H1 (cell line): ENCODE results near the gene SLC25A24. TPM values are rescaled to one million over a fixed set of nuclear protein-coding genes. Genes with fewer than 3 reads are reported as not detected.
"Not testable (repeated sequence)": the region's sequence is repeated elsewhere in the genome, so short reads cannot be mapped to it uniquely, and the experiment has no call there.

Experiments
- CTCF ChIA-PET: fragments of 300-600 bp; sonication (Branson Sonifier 250); formaldehyde crosslinking; loops from one replicate; lab custom pipeline; 2021; ENCODE audit not compliant: partially characterized antibody; lab: Charles Lee
- POLR2A ChIA-PET: fragments of 300-600 bp; sonication (Branson Sonifier 250); formaldehyde crosslinking; loops from one replicate; lab custom pipeline; 2021; ENCODE audit warnings: inconsistent platforms; ENCODE audit not compliant: partially characterized antibody; lab: Charles Lee
- DNase-seq, 2 experiments: peaks; one replicate each; pipeline versions ENCODE4 v3.0.0 to v3.0.0-alpha.2; 2010 to 2022; ENCODE audit warnings: low spot score in 2 of 2, low read depth in 1 of 2, mixed read lengths in 1 of 2
- FAIRE-seq: peaks from 2 replicates; lab custom pipeline; 2011; peaks lifted over from hg19 to GRCh38; lab: Jason Lieb, UNC
- H2AFZ ChIP-seq: 2 replicates; pipeline ENCODE4 v1.8.1; 2012; ENCODE audit warnings: low read length, inconsistent platforms
- H2AK5ac ChIP-seq: 2 replicates; pipeline ENCODE4 v1.6.1; 2013; ENCODE audit warnings: low read depth, low read length
- H2BK120ac ChIP-seq: replicated peaks from 2 replicates; pipeline ENCODE3; 2013; ENCODE audit warnings: low read depth, low read length, inconsistent platforms
- H2BK12ac ChIP-seq: 2 replicates; pipeline ENCODE4 v1.6.1; 2013; ENCODE audit warnings: low read depth, low read length
- H2BK15ac ChIP-seq: 2 replicates; pipeline ENCODE4 v1.6.1; 2013; ENCODE audit warnings: low read length
- H2BK20ac ChIP-seq: 2 replicates; pipeline ENCODE4 v1.6.1; 2013; ENCODE audit warnings: low read length
- H2BK5ac ChIP-seq: 2 replicates; pipeline ENCODE4 v1.6.1; 2013; ENCODE audit warnings: low read depth, low read length
- H3K14ac ChIP-seq: 2 replicates; pipeline ENCODE4 v1.6.1; 2013; ENCODE audit warnings: inconsistent platforms; ENCODE audit not compliant: insufficient read length
- H3K18ac ChIP-seq: 2 replicates; pipeline ENCODE4 v1.6.1; 2013; ENCODE audit warnings: low read length; ENCODE audit errors: extremely low read depth
- H3K23ac ChIP-seq: 2 replicates; pipeline ENCODE4 v1.6.1; 2013; ENCODE audit warnings: inconsistent platforms; ENCODE audit not compliant: insufficient read length
- H3K23me2 ChIP-seq: 2 replicates; pipeline ENCODE4 v1.6.1; 2013; ENCODE audit warnings: low read depth, low read length
- H3K27ac ChIP-seq: 2 replicates; pipeline ENCODE4 v1.6.1; 2011; ENCODE audit warnings: low read depth, low read length, inconsistent platforms
- H3K27me3 ChIP-seq, 4 experiments: replicated peaks in 1 of 4; 1 replicate in 1 of 4; 2 replicates in 3 of 4; pipeline versions ENCODE4 v1.6.1 to v1.8.1; 2011 to 2013; ENCODE audit warnings: low read length in 3 of 4, mild to moderate bottlenecking in 3 of 4, inconsistent platforms in 2 of 4, mixed read lengths in 2 of 4, moderate library complexity in 1 of 4; ENCODE audit not compliant: control insufficient read depth in 3 of 4, insufficient read depth in 3 of 4; ENCODE audit errors: extremely low read depth in 1 of 4
- H3K36me3 ChIP-seq, 4 experiments: 2 replicates each; pipeline versions ENCODE4 v1.6.1 to v1.8.1; 2011 to 2013; ENCODE audit warnings: mild to moderate bottlenecking in 4 of 4, low read length in 3 of 4, moderate library complexity in 2 of 4, control low read depth in 1 of 4, inconsistent platforms in 1 of 4; ENCODE audit not compliant: insufficient read depth in 4 of 4, control insufficient read depth in 2 of 4
- H3K4ac ChIP-seq: replicated peaks from 2 replicates; pipeline ENCODE3; 2013; ENCODE audit warnings: low read length, low read depth, mixed read lengths, inconsistent platforms; ENCODE audit not compliant: insufficient read length
- H3K4me1 ChIP-seq, 4 experiments: replicated peaks in 1 of 4; 1 replicate in 1 of 4; 2 replicates in 3 of 4; pipeline versions ENCODE4 v1.6.1 to v1.8.1; 2011 to 2013; ENCODE audit warnings: low read length in 3 of 4, inconsistent platforms in 2 of 4, mixed read lengths in 1 of 4; ENCODE audit not compliant: insufficient read depth in 4 of 4, control insufficient read depth in 3 of 4
- H3K4me2 ChIP-seq, 2 experiments: 2 replicates each; pipeline versions ENCODE4 v1.6.1 to v1.8.1; 2011 to 2013; ENCODE audit warnings: low read depth in 2 of 2, low read length in 2 of 2, control low read depth in 1 of 2, inconsistent platforms in 1 of 2, mild to moderate bottlenecking in 1 of 2; ENCODE audit not compliant: insufficient read depth in 1 of 2
- H3K4me3 ChIP-seq, 4 experiments: fragments of 200-600, 300-600 bp in 1 of 4; sonication (generic), shearing (Covaris generic), sonication (Bioruptor Twin) in 1 of 4; 2 replicates each; pipeline versions ENCODE4 v1.5.1 to v1.8.1; 2011 to 2016; ENCODE audit warnings: low read length in 4 of 4, low read depth in 3 of 4, control low read depth in 2 of 4, inconsistent platforms in 2 of 4, mild to moderate bottlenecking in 2 of 4, mixed read lengths in 1 of 4, moderate library complexity in 1 of 4; ENCODE audit not compliant: insufficient read depth in 2 of 4; ENCODE audit errors: extremely low read depth in 1 of 4
- H3K56ac ChIP-seq: replicated peaks from 2 replicates; pipeline ENCODE3; 2013; ENCODE audit warnings: low read depth, mild to moderate bottlenecking, mixed read lengths, low read length, inconsistent platforms; ENCODE audit not compliant: insufficient read length
- H3K79me1 ChIP-seq: 2 replicates; pipeline ENCODE4 v1.6.1; 2013; ENCODE audit warnings: low read depth, low read length, control low read depth
- H3K79me2 ChIP-seq, 2 experiments: 2 replicates each; pipeline versions ENCODE4 v1.6.1 to v1.8.1; 2012 to 2013; ENCODE audit warnings: low read length in 2 of 2, mild to moderate bottlenecking in 2 of 2, inconsistent platforms in 1 of 2; ENCODE audit not compliant: insufficient read depth in 2 of 2, control insufficient read depth in 1 of 2
- H3K9ac ChIP-seq, 4 experiments: replicated peaks in 1 of 4; 1 replicate in 1 of 4; 2 replicates in 3 of 4; pipeline versions ENCODE4 v1.6.1 to v1.8.1; 2011 to 2013; ENCODE audit warnings: low read depth in 3 of 4, low read length in 3 of 4, control low read depth in 2 of 4, mild to moderate bottlenecking in 2 of 4, moderate library complexity in 2 of 4, inconsistent platforms in 1 of 4; ENCODE audit errors: extremely low read depth in 1 of 4
- H3K9me3 ChIP-seq, 2 experiments: 2 replicates each; pipeline versions ENCODE4 v1.6.1 to v1.8.1; 2012 to 2013; ENCODE audit warnings: mild to moderate bottlenecking in 2 of 2, moderate library complexity in 2 of 2, control low read depth in 1 of 2, inconsistent platforms in 1 of 2, low read depth in 1 of 2, low read length in 1 of 2, mixed read lengths in 1 of 2; ENCODE audit not compliant: insufficient read depth in 2 of 2
- H4K20me1 ChIP-seq, 2 experiments: replicated peaks in 1 of 2; 2 replicates each; pipeline versions ENCODE3 to v1.8.1; 2011 to 2013; ENCODE audit warnings: inconsistent platforms in 2 of 2, low read length in 2 of 2, mild to moderate bottlenecking in 1 of 2; ENCODE audit not compliant: insufficient read depth in 2 of 2, control insufficient read depth in 1 of 2
- H4K5ac ChIP-seq: 2 replicates; pipeline ENCODE4 v1.6.1; 2013; ENCODE audit warnings: low read length, low read depth, mixed read lengths, inconsistent platforms; ENCODE audit not compliant: insufficient read length
- H4K8ac ChIP-seq: 2 replicates; pipeline ENCODE4 v1.8.0; 2013; ENCODE audit warnings: mild to moderate bottlenecking, moderate library complexity, low read length, inconsistent platforms; ENCODE audit not compliant: insufficient read depth; ENCODE audit errors: extremely low read depth
- H4K91ac ChIP-seq: replicated peaks from 2 replicates; pipeline ENCODE3; 2013; ENCODE audit warnings: low read length, mixed read lengths, inconsistent platforms; ENCODE audit not compliant: insufficient read length
- WGBS, 2 experiments: shearing (Covaris generic) in 1 of 2; methylation state at CpG; one replicate each; pipeline versions ENCODE4 v1.1.6 to v1.1.7; 2013 to 2015; ENCODE audit warnings: low lambda C conversion rate in 2 of 2, mixed read lengths in 2 of 2, inconsistent platforms in 1 of 2, low coverage in 1 of 2, missing lambda C conversion rate in 1 of 2; ENCODE audit not compliant: insufficient replicate concordance in 2 of 2, insufficient coverage in 1 of 2, insufficient read length in 1 of 2; ENCODE audit errors: extremely low coverage in 1 of 2, missing lambda C conversion rate in 1 of 2; 5-methylcytosine and 5-hydroxymethylcytosine counted together
- polyA plus RNA-seq, 7 experiments: library from polyadenylated mRNA; depleted of rRNA in 3 of 7; stranded (reverse) in 5 of 7; unstranded in 2 of 7; fragments of >200 nt in 5 of 7; fragments of 200-250 nt in 2 of 7; gene quantifications; 1 replicate in 5 of 7; 2 replicates in 1 of 7; 4 replicates in 1 of 7; pipeline versions ENCODE4 v1.2.1 to v1.2.3, GENCODE V29; 2011 to 2013; ENCODE audit warnings: missing spikeins in 2 of 7, mixed read lengths in 2 of 7
- total RNA-seq: library from RNA; stranded (reverse); fragmentation: NEBNext Ultra II Directional; extraction: Animal tissue kit (Norgen Biotek cat#: 25700); gene quantifications from 2 replicates; pipeline ENCODE4 v1.2.1, GENCODE V29; 2021

Gene SLC25A24
- total and polyA plus RNA-seq, 2 of the 8 experiments (the other 6 are each of a cell fraction or from before 2014, with no cell fraction given), result 13.6 to 40.6 TPM

DNA sequence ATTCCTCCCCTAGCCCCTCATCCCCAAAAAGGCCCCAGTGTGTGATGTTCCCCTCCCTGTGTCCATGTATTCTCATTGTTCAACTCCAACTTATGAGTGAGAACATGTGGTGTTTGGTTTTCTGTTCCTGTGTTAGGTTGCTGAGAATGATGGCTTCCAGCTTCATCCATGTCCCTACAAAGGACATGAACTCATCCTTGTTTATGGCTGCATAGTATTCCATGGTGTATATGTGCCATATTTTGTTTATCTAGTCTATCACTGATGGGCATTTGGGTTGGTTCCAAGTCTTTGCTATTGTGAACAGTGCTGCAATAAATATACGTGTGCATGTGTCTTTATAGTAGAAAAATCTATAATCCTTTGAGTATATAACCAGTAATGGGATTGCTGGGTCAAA is 55.6 kb downstream of the SLC25A24 start:
- not testable (repeated sequence) for FAIRE-seq
- H3K36me3 ChIP-seq, result peaks cover 0 to 27% (median 11%) of the 10 kb centered on the region in 4 experiments; a peak in 5 of 8 replicates

More for the DNA sequence above, 55.6 kb downstream of the SLC25A24 start:
- H4K91ac ChIP-seq, H3K23me2 ChIP-seq, H4K8ac ChIP-seq, H2BK12ac ChIP-seq, H3K18ac ChIP-seq, H3K27me3 ChIP-seq, H3K4me3 ChIP-seq, H3K4ac ChIP-seq, CTCF ChIA-PET, H2BK15ac ChIP-seq, H3K14ac ChIP-seq, H3K4me2 ChIP-seq, H2BK5ac ChIP-seq, H2BK120ac ChIP-seq, H3K9me3 ChIP-seq, H3K9ac ChIP-seq, H4K20me1 ChIP-seq, DNase-seq, H2BK20ac ChIP-seq, H3K79me1 ChIP-seq, H4K5ac ChIP-seq, H3K27ac ChIP-seq, H2AK5ac ChIP-seq, H3K23ac ChIP-seq, POLR2A ChIA-PET, H3K4me1 ChIP-seq, H2AFZ ChIP-seq, H3K56ac ChIP-seq, H3K79me2 ChIP-seq: not testable (repeated sequence)
- 95% methylated on average over 1 of the region's 1 CpG; no CpG with 5 or more reads in 1 of the 2 experiments for WGBS, 2 experiments
